ENCODE results near the gene SHTN1.

Gene SHTN1

GRCh38 chr10:116889066-116889465 is 115.9 kb downstream of the SHTN1 start:
- no peaks in the 10 kb centered on the region for H3K9me3 ChIP-seq (replicated peaks in 1 of 11)
- no peak overlapping the region for H3K9ac ChIP-seq
- H3K4me3 ChIP-seq, result no peak overlapping the region
- TF ChIP-seq Cebpa-rat (IDR thresholded peaks at IDR 0.05), result no peak
- no peaks in the 10 kb centered on the region for H3K27me3 ChIP-seq
- no peaks in the 10 kb centered on the region for H3K36me3 ChIP-seq
- H3K4me1 ChIP-seq, result peaks cover 32 to 67% (median 52%) of the 10 kb centered on the region in 10 experiments
- H3K4me2 ChIP-seq, result peak overlapping the region; percentile 2 to 85 (median 70); a peak in 18 of 22 replicates
- no peak overlapping the region for H3K27ac ChIP-seq
- H4K20me1 ChIP-seq, result no peaks in the 10 kb centered on the region

GRCh38 chr10:116888380-116889055 is 116.5 kb downstream of the SHTN1 start:
- H3K9ac ChIP-seq, result no peak overlapping the region
- no peaks in the 10 kb centered on the region for H3K36me3 ChIP-seq
- H3K4me2 ChIP-seq, result peak overlapping the region in 7 of 11 experiments; percentile 48 to 85 (median 73); a peak in 8 of 22 replicates

GRCh38 chr10:116886772-116887171 is 118.2 kb downstream of the SHTN1 start:
- Histone ChIP-seq H4K20me1 (no peaks in the 10 kb centered on the region), H3K4me1 (peaks cover 14 to 44% (median 31%) of the 10 kb centered on the region in 10 experiments), H3K27ac (no peak overlapping the region), H3K4me3 (no peak overlapping the region), H3K4me2 (no peak overlapping the region), H3K27me3 (no peaks in the 10 kb centered on the region), H3K36me3 (no peaks in the 10 kb centered on the region), H3K9me3 (replicated peaks in 1 of 11) (no peaks in the 10 kb centered on the region), H3K9ac (no peak overlapping the region)
- no peak for TF ChIP-seq Cebpa-rat (IDR thresholded peaks at IDR 0.05)

More at GRCh38 chr10:116888380-116889055, 116.5 kb downstream of the SHTN1 start:
- TF ChIP-seq Cebpa-rat (IDR thresholded peaks at IDR 0.05), result no peak
- H3K27ac ChIP-seq, result no peak overlapping the region
- H3K27me3 ChIP-seq, result no peaks in the 10 kb centered on the region
- peaks cover 31 to 62% (median 48%) of the 10 kb centered on the region in 10 experiments for H3K4me1 ChIP-seq
- H3K9me3 ChIP-seq (replicated peaks in 1 of 11), result no peaks in the 10 kb centered on the region
- no peaks in the 10 kb centered on the region for H4K20me1 ChIP-seq
- no peak overlapping the region for H3K4me3 ChIP-seq

GRCh38 chr10:116882639-116883038 is 122.3 kb downstream of the SHTN1 start:
- Histone ChIP-seq H3K27me3 (no peaks in the 10 kb centered on the region), H3K36me3 (no peaks in the 10 kb centered on the region), H3K9ac (no peak overlapping the region), H4K20me1 (no peaks in the 10 kb centered on the region), H3K9me3 (replicated peaks in 1 of 11) (no peaks in the 10 kb centered on the region), H3K4me2 (no peak overlapping the region), H3K4me3 (no peak overlapping the region), H3K27ac (no peak overlapping the region), H3K4me1 (peaks cover 0 to 7% (median 0%) of the 10 kb centered on the region in 10 experiments; a peak in 2 of 20 replicates)
- TF ChIP-seq Cebpa-rat (IDR thresholded peaks at IDR 0.05), result no peak

DNA sequence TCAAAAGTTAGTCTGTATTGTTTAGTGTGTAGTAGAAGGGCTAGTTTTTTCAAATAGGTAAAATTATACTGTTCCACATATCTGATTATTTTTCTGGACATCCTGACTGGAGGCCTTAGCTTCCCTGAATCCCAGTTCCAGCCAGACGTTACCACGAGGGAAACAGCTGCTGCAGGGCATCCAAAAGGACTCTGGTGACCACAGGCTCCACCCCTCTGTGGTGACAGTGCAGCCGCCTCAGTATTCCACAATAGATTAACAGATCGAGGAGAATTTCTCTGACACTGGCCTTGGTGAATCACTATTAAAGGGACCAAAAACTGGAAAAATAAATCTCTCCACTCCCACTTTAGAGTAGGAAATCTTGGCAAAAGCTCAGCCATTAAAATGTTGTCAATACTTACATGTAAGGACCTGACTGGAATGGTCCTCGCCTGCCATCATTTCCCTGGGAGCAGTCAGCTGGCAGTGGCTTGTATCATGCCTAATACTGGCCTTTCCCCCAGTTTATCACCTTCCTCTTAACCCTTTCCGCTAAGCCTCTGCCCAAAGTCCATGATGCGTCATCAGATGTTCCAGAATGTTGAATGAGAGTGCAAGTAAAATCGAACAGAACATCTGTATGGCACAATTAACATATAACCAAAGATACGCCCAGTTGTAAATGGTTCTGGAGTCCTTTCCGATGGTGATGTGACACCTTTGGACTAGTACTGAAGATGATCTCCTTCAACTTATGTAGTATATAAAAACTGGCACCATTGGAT is 124.1 kb downstream of the SHTN1 start:
- no peak overlapping the region for H3K9ac ChIP-seq
- no peaks in the 10 kb centered on the region for H3K36me3 ChIP-seq
- H3K4me2 ChIP-seq, result no peak overlapping the region
- no peak overlapping the region for H3K27ac ChIP-seq
- H3K4me3 ChIP-seq, result no peak overlapping the region
- H3K9me3 ChIP-seq (replicated peaks in 1 of 11), result no peaks in the 10 kb centered on the region
- no peaks in the 10 kb centered on the region for H3K27me3 ChIP-seq
- no peak for TF ChIP-seq Cebpa-rat (IDR thresholded peaks at IDR 0.05)
- no peaks in the 10 kb centered on the region for H4K20me1 ChIP-seq
- H3K4me1 ChIP-seq, result no peaks in the 10 kb centered on the region

DNA sequence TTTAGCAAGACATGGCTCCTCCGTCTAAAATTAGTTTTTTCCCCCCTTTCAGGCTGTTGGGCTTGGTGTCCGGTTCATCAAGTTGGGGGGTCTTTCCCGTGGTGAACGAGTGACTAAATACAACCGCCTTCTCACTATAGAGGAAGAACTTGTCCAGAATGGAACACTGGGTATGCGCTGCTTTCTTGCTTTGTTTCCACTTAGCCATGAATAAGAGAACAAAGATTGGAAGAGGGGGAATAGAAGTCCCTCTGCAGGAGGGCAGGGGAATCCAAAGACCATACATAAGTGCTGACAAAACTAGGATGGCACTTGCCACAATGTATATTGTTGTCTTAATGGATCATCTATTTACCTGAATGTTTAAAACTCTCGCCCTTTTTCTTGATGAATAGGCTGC is 125.2 kb downstream of the SHTN1 start:
- TF ChIP-seq Cebpa-rat (IDR thresholded peaks at IDR 0.05), result no peak
- Histone ChIP-seq H4K20me1 (no peaks in the 10 kb centered on the region), H3K4me2 (no peak overlapping the region), H3K4me3 (no peak overlapping the region), H3K36me3 (no peaks in the 10 kb centered on the region), H3K9ac (no peak overlapping the region), H3K4me1 (no peaks in the 10 kb centered on the region), H3K27ac (no peak overlapping the region), H3K9me3 (replicated peaks in 1 of 11) (no peaks in the 10 kb centered on the region), H3K27me3 (no peaks in the 10 kb centered on the region)

GRCh38 chr10:116878123-116878522 is 126.9 kb downstream of the SHTN1 start:
- Histone ChIP-seq H3K27me3 (no peaks in the 10 kb centered on the region), H3K9me3 (replicated peaks in 1 of 11) (no peaks in the 10 kb centered on the region), H3K36me3 (no peaks in the 10 kb centered on the region), H4K20me1 (no peaks in the 10 kb centered on the region), H3K4me2 (no peak overlapping the region), H3K9ac (no peak overlapping the region), H3K27ac (no peak overlapping the region), H3K4me1 (no peaks in the 10 kb centered on the region), H3K4me3 (no peak overlapping the region)
- no peak for TF ChIP-seq Cebpa-rat (IDR thresholded peaks at IDR 0.05)

GRCh38 chr10:116877391-116877790 is 127.6 kb downstream of the SHTN1 start:
- H4K20me1 ChIP-seq, result no peaks in the 10 kb centered on the region
- no peak overlapping the region for H3K27ac ChIP-seq
- H3K9ac ChIP-seq, result no peak overlapping the region
- H3K27me3 ChIP-seq, result no peaks in the 10 kb centered on the region
- H3K4me2 ChIP-seq, result no peak overlapping the region
- peaks cover 0 to 2% (median 0%) of the 10 kb centered on the region in 11 experiments; a peak in 2 of 22 replicates for H3K9me3 ChIP-seq (replicated peaks in 1 of 11)
- no peak for TF ChIP-seq Cebpa-rat (IDR thresholded peaks at IDR 0.05)
- no peaks in the 10 kb centered on the region for H3K36me3 ChIP-seq
- H3K4me3 ChIP-seq, result no peak overlapping the region
- no peaks in the 10 kb centered on the region for H3K4me1 ChIP-seq

GRCh38 chr10:116875897-116876296 is 129.1 kb downstream of the SHTN1 start:
- Histone ChIP-seq H4K20me1 (no peaks in the 10 kb centered on the region), H3K4me1 (no peaks in the 10 kb centered on the region), H3K27me3 (no peaks in the 10 kb centered on the region), H3K27ac (no peak overlapping the region), H3K9ac (no peak overlapping the region), H3K9me3 (replicated peaks in 1 of 11) (peaks cover 0 to 6% (median 0%) of the 10 kb centered on the region in 11 experiments; a peak in 3 of 22 replicates), H3K4me3 (no peak overlapping the region), H3K4me2 (no peak overlapping the region), H3K36me3 (no peaks in the 10 kb centered on the region)
- no peak for TF ChIP-seq Cebpa-rat (IDR thresholded peaks at IDR 0.05)
